HepG2 (cell line): ENCODE measurements around the gene LAMTOR1. TPM values are rescaled to one million over a fixed set of nuclear protein-coding genes. Genes with fewer than 3 reads are reported as not detected.

Experiments
- BCL6 ChIP-seq: IDR thresholded peaks from 2 replicates; pipeline ENCODE4 v1.6.1; 2016; ENCODE audit warnings: missing genetic modification reagents, missing compliant biosample characterization
- MED13 ChIP-seq: sonication (generic); formaldehyde crosslinking; IDR thresholded peaks from 2 replicates; pipeline ENCODE4 v1.5.0; 2020; ENCODE audit warnings: missing genetic modification reagents
- PITX1 ChIP-seq: sonication (generic); formaldehyde crosslinking; IDR thresholded peaks from 2 replicates; pipeline ENCODE4 v1.5.1; 2020; ENCODE audit warnings: mild to moderate bottlenecking, missing genetic modification reagents
- REPIN1 ChIP-seq: sonication (generic); formaldehyde crosslinking; IDR thresholded peaks from 2 replicates; pipeline ENCODE4 v1.8.0; 2022; ENCODE audit warnings: missing genetic modification reagents, low read depth, mild to moderate bottlenecking, borderline replicate concordance
- SMAD3 ChIP-seq: sonication (generic); formaldehyde crosslinking; IDR thresholded peaks from 2 replicates; pipeline ENCODE4 v1.4.0; 2020; ENCODE audit warnings: missing genetic modification reagents
- SP140L ChIP-seq: sonication (generic); formaldehyde crosslinking; IDR thresholded peaks from 2 replicates; pipeline ENCODE4 v1.4.0; 2020; ENCODE audit warnings: missing genetic modification reagents, borderline replicate concordance
- TARDBP ChIP-seq: sonication (generic); formaldehyde crosslinking; IDR thresholded peaks from 2 replicates; pipeline ENCODE4 v1.8.0; 2022; ENCODE audit warnings: mild to moderate bottlenecking, missing genetic modification reagents
- TSC22D2 ChIP-seq: sonication (generic); formaldehyde crosslinking; IDR thresholded peaks from 2 replicates; pipeline ENCODE4 v1.5.1; 2020; ENCODE audit warnings: missing genetic modification reagents, mild to moderate bottlenecking, borderline replicate concordance
- ZNF446 ChIP-seq: sonication (generic); formaldehyde crosslinking; IDR thresholded peaks from 2 replicates; pipeline ENCODE4 v1.5.0; 2020; ENCODE audit warnings: mild to moderate bottlenecking, missing genetic modification reagents
- ZNF496 ChIP-seq: sonication (generic); formaldehyde crosslinking; IDR thresholded peaks from 2 replicates; pipeline ENCODE4 v1.8.1; 2023; ENCODE audit warnings: mild to moderate bottlenecking, moderate library complexity, missing genetic modification reagents; ENCODE audit not compliant: insufficient replicate concordance
- ZNF775 ChIP-seq: sonication (generic); formaldehyde crosslinking; IDR thresholded peaks from 2 replicates; pipeline ENCODE4 v1.4.0; 2020; ENCODE audit warnings: missing genetic modification reagents, mild to moderate bottlenecking, moderate library complexity, borderline replicate concordance
- polyA plus RNA-seq, 8 experiments: library from polyadenylated mRNA; depleted of rRNA in 3 of 8; stranded (reverse) in 7 of 8; unstranded in 1 of 8; fragments of >200 nt; fragmentation: Illumina TruSeq in 4 of 8; extraction: Trizol in 4 of 8; gene quantifications; 2 replicates each; pipeline versions ENCODE4 v1.2.1 to v1.2.3, GENCODE V29; 2011 to 2016; ENCODE audit warnings: low read depth in 4 of 8, missing spikeins in 1 of 8, mixed read lengths in 1 of 8; ENCODE audit not compliant: insufficient read depth in 1 of 8
- total RNA-seq, 5 experiments: library from RNA; depleted of rRNA; stranded (reverse); fragments of >200 nt; fragmentation: Illumina TruSeq; extraction: Trizol; gene quantifications; 2 replicates each; pipeline ENCODE4 v1.2.3, GENCODE V29; 2016; ENCODE audit warnings: low read depth in 1 of 5
- TF ChIP-seq, protein P1 (sequence below): sonication (generic); formaldehyde crosslinking; IDR thresholded peaks from 2 replicates; pipeline ENCODE4 v1.5.0; 2020; ENCODE audit warnings: mild to moderate bottlenecking, missing genetic modification reagents
- TF ChIP-seq, protein P2 (sequence below): sonication (generic); formaldehyde crosslinking; IDR thresholded peaks from 2 replicates; pipeline ENCODE4 v1.8.1; 2023; ENCODE audit warnings: mild to moderate bottlenecking, inconsistent platforms, moderate library complexity, missing genetic modification reagents, borderline replicate concordance
- TF ChIP-seq, protein P3 (sequence below): sonication (generic); formaldehyde crosslinking; IDR thresholded peaks from 2 replicates; pipeline ENCODE4 v1.5.0; 2020; ENCODE audit warnings: mild to moderate bottlenecking, missing genetic modification reagents
- TF ChIP-seq, protein P4 (sequence below): sonication (generic); formaldehyde crosslinking; IDR thresholded peaks from 2 replicates; pipeline ENCODE4 v1.5.0; 2020; ENCODE audit warnings: missing genetic modification reagents
- TF ChIP-seq, protein P5 (sequence below): sonication (generic); formaldehyde crosslinking; IDR thresholded peaks from 2 replicates; pipeline ENCODE4 v1.4.0; 2020; ENCODE audit warnings: missing genetic modification reagents
- TF ChIP-seq, protein P6 (sequence below): sonication (generic); formaldehyde crosslinking; IDR thresholded peaks from 2 replicates; pipeline ENCODE4 v1.9.0; 2021; ENCODE audit warnings: missing genetic modification reagents, borderline replicate concordance

LAMTOR1 gene
- total and polyA plus RNA-seq, 2 of the 13 experiments (the other 11 are each of a cell fraction or from before 2014, with no cell fraction given), result 60.4 to 66.0 TPM

DNA sequence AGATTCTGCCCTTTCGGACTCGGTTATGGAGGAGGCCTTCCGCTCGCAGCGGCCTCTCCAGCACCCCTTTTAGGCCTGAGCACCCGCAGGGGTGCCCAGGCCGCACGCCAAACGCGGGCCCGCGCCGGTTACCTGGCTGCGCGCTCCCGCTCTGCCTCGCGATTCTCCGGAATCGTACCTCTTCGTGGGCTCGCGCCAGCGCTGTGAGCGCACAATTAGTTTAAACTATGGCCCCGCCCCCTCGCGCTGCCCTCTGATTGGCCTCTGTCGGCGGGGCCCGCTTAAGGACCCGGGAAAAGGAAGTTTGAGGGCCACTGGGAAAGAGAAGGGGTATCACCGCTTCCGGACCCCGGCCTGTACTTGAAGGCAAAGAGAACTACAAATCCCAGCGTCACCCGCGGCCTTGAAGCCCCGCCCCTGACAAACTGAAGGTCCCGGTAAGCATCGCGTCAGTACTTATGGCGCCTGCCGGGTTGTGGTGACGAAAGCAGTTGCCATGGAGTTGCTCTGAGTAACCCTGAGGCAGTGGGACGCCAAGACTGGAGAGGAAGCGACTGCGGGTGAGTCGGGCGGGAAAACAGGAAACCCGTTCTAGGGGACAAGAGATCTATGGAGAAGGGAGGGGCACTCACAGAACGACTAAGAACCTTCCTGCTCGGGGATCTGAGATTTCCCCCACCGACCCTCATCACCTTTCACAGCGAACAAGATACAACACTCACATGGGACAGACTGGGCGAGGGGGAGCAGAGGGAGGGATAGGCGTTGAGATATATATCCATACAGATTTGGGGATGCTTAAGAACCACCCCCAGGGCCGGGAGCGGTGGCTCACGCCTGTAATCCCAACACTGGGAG lies 22.5 kb downstream of the LAMTOR1 start, which contains the start of the genes LRRC51 and NUMA1 (continued):
- TF ChIP-seq, protein P1, sequence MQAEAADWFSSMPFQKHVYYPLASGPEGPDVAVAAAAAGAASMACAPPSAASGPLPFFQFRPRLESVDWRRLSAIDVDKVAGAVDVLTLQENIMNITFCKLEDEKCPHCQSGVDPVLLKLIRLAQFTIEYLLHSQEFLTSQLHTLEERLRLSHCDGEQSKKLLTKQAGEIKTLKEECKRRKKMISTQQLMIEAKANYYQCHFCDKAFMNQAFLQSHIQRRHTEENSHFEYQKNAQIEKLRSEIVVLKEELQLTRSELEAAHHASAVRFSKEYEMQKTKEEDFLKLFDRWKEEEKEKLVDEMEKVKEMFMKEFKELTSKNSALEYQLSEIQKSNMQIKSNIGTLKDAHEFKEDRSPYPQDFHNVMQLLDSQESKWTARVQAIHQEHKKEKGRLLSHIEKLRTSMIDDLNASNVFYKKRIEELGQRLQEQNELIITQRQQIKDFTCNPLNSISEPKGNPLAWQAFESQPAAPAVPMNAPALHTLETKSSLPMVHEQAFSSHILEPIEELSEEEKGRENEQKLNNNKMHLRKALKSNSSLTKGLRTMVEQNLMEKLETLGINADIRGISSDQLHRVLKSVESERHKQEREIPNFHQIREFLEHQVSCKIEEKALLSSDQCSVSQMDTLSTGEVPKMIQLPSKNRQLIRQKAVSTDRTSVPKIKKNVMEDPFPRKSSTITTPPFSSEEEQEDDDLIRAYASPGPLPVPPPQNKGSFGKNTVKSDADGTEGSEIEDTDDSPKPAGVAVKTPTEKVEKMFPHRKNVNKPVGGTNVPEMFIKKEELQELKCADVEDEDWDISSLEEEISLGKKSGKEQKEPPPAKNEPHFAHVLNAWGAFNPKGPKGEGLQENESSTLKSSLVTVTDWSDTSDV (CRISPR knock-in tag), result no peak
- TF ChIP-seq, protein P2, sequence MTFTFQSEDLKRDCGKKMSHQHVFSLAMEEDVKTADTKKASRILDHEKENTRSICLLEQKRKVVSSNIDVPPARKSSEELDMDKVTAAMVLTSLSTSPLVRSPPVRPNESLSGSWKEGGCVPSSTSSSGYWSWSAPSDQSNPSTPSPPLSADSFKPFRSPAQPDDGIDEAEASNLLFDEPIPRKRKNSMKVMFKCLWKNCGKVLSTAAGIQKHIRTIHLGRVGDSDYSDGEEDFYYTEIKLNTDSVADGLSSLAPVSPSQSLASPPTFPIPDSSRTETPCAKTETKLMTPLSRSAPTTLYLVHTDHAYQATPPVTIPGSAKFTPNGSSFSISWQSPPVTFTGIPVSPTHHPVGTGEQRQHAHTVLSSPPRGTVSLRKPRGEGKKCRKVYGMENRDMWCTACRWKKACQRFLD (CRISPR knock-in tag), result no peak
- TF ChIP-seq ZNF496 (CRISPR knock-in tag) (no peak), SMAD3 (CRISPR knock-in tag) (no peak), SP140L (CRISPR knock-in tag) (no peak), PITX1 (CRISPR knock-in tag) (peak; percentile 53; the same call in 1 of the 2 replicates), BCL6 (CRISPR knock-in tag) (no peak), MED13 (CRISPR knock-in tag) (no peak), ZNF446 (CRISPR knock-in tag) (no peak), REPIN1 (no peak), TARDBP (CRISPR knock-in tag) (peak; percentile 62; the same call in 1 of the 2 replicates), TSC22D2 (CRISPR knock-in tag) (no peak), ZNF775 (CRISPR knock-in tag) (no peak)
- TF ChIP-seq, protein P3, sequence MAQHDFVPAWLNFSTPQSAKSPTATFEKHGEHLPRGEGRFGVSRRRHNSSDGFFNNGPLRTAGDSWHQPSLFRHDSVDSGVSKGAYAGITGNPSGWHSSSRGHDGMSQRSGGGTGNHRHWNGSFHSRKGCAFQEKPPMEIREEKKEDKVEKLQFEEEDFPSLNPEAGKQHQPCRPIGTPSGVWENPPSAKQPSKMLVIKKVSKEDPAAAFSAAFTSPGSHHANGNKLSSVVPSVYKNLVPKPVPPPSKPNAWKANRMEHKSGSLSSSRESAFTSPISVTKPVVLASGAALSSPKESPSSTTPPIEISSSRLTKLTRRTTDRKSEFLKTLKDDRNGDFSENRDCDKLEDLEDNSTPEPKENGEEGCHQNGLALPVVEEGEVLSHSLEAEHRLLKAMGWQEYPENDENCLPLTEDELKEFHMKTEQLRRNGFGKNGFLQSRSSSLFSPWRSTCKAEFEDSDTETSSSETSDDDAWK (CRISPR knock-in tag), result no peak
- TF ChIP-seq, protein P4, sequence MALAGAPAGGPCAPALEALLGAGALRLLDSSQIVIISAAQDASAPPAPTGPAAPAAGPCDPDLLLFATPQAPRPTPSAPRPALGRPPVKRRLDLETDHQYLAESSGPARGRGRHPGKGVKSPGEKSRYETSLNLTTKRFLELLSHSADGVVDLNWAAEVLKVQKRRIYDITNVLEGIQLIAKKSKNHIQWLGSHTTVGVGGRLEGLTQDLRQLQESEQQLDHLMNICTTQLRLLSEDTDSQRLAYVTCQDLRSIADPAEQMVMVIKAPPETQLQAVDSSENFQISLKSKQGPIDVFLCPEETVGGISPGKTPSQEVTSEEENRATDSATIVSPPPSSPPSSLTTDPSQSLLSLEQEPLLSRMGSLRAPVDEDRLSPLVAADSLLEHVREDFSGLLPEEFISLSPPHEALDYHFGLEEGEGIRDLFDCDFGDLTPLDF (CRISPR knock-in tag), result peak; percentile 99
- TF ChIP-seq, protein P5, sequence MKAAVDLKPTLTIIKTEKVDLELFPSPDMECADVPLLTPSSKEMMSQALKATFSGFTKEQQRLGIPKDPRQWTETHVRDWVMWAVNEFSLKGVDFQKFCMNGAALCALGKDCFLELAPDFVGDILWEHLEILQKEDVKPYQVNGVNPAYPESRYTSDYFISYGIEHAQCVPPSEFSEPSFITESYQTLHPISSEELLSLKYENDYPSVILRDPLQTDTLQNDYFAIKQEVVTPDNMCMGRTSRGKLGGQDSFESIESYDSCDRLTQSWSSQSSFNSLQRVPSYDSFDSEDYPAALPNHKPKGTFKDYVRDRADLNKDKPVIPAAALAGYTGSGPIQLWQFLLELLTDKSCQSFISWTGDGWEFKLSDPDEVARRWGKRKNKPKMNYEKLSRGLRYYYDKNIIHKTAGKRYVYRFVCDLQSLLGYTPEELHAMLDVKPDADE, result no peak
- TF ChIP-seq, protein P6, sequence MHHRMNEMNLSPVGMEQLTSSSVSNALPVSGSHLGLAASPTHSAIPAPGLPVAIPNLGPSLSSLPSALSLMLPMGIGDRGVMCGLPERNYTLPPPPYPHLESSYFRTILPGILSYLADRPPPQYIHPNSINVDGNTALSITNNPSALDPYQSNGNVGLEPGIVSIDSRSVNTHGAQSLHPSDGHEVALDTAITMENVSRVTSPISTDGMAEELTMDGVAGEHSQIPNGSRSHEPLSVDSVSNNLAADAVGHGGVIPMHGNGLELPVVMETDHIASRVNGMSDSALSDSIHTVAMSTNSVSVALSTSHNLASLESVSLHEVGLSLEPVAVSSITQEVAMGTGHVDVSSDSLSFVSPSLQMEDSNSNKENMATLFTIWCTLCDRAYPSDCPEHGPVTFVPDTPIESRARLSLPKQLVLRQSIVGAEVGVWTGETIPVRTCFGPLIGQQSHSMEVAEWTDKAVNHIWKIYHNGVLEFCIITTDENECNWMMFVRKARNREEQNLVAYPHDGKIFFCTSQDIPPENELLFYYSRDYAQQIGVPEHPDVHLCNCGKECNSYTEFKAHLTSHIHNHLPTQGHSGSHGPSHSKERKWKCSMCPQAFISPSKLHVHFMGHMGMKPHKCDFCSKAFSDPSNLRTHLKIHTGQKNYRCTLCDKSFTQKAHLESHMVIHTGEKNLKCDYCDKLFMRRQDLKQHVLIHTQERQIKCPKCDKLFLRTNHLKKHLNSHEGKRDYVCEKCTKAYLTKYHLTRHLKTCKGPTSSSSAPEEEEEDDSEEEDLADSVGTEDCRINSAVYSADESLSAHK, result no peak
